ENCODE data around the gene C1RL. TPM values are rescaled to one million over a fixed set of nuclear protein-coding genes. Genes with fewer than 3 reads are reported as not detected.

C1RL gene
- total RNA-seq, 1 experiment from 2014 or later = 2.4 TPM

DNA sequence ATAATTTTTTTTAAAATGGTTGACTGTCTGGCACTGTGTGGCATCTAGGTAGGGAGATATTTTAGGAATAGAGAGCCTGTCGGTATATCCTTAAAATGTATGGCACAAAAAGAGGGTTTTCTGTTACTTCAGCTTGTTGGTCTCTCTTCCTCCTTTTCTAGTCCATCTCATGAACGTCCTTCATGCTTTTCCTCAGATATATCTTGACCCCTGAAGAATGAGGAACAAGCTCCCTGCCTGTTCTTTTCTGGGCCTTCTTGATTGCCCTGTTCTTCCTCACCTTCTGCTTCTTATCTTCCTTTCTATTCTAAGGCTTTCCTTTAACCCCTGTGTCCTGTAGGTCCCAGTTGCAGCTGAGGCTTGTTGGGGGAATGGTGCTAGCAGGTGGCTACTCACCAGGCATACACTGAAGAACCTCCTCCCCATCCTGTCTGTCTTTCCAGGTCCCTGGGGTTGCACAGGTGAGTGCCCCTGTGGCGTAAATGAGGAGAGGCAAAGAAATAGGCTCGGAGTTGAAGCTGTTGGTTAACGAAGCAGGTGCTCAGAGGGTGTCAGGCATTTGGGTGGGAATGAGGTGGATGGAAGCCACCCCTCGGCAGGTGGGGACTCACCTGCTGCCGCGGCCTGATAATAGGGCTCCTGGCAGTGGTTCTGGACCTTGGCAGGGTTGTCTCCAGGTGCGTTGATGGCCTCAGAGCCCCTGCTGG is 9.6 kb downstream of the C1RL start:
- no peak for DNase-seq (ENCODE audit: low spot score)
- no TSS peak for BruUV-seq (replicated peaks)
- H3K4me3 ChIP-seq (ENCODE audit: low read depth, low read length, poor library complexity, severe bottlenecking) = no peak overlapping the region
- TF ChIP-seq EZH2 (IDR thresholded peaks at IDR 0.05; ENCODE audit: borderline replicate concordance, low read depth, low read length, poor library complexity, severe bottlenecking) = no peak
- TF ChIP-seq, protein P1, sequence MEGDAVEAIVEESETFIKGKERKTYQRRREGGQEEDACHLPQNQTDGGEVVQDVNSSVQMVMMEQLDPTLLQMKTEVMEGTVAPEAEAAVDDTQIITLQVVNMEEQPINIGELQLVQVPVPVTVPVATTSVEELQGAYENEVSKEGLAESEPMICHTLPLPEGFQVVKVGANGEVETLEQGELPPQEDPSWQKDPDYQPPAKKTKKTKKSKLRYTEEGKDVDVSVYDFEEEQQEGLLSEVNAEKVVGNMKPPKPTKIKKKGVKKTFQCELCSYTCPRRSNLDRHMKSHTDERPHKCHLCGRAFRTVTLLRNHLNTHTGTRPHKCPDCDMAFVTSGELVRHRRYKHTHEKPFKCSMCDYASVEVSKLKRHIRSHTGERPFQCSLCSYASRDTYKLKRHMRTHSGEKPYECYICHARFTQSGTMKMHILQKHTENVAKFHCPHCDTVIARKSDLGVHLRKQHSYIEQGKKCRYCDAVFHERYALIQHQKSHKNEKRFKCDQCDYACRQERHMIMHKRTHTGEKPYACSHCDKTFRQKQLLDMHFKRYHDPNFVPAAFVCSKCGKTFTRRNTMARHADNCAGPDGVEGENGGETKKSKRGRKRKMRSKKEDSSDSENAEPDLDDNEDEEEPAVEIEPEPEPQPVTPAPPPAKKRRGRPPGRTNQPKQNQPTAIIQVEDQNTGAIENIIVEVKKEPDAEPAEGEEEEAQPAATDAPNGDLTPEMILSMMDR (conservative IDR thresholded peaks at IDR 0.05; ENCODE audit: low read depth, low read length) = no peak
- intact Hi-C loops (cut with micrococcal nuclease; ENCODE audit: unreplicated experiment) = no loop called here
- ChIA-PET CTCF (no interaction called here), POLR2A (ENCODE audit: low non-redundant PET) (no interaction called here)
- H3K27me3 ChIP-seq (replicated peaks; ENCODE audit: insufficient read depth, low read depth, low read length, poor library complexity) = no peaks in the 10 kb centered on the region
- no peaks in the 10 kb centered on the region for H3K4me1 ChIP-seq (ENCODE audit: insufficient read depth, low read length, poor library complexity, severe bottlenecking)
- H3K9me3 ChIP-seq (ENCODE audit: low read depth, low read length, poor library complexity, severe bottlenecking) = no peaks in the 10 kb centered on the region
- no peak overlapping the region for H3K27ac ChIP-seq (ENCODE audit: low read depth, low read length, poor library complexity, severe bottlenecking)
- H3K36me3 ChIP-seq (ENCODE audit: insufficient read depth, low read length, poor library complexity, severe bottlenecking) = no peaks in the 10 kb centered on the region

DNA sequence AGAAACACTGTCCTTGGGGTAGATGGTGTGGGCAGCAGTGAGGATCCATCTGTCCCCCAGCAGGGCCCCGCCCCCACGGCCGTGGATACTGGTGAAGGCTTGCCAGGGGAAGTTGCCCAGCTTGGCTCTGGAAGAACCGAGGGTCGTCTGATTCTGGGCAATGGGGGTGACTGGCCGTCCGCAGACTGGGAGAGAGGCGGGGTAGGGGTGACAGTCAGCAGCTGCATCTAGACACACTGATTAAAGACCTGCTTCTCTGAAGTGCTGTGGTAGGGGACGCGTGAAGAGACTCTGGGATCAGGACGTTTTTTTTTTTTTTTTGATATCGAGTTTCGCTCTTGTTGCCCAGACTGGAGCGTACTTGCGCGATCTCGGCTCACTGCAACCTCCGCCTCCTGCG is 12.0 kb downstream of the C1RL start:
- intact Hi-C loops (cut with micrococcal nuclease; ENCODE audit: unreplicated experiment) = no loop called here
- CTCF ChIA-PET = no interaction called here
- no peak for TF ChIP-seq EZH2 (IDR thresholded peaks at IDR 0.05; ENCODE audit: borderline replicate concordance, low read depth, low read length, poor library complexity, severe bottlenecking)
- TF ChIP-seq, protein P1 (conservative IDR thresholded peaks at IDR 0.05; ENCODE audit: low read depth, low read length) = no peak
- DNase-seq (ENCODE audit: low spot score) = no peak
- H3K27ac ChIP-seq (ENCODE audit: low read depth, low read length, poor library complexity, severe bottlenecking) = no peak overlapping the region
- H3K4me3 ChIP-seq (ENCODE audit: low read depth, low read length, poor library complexity, severe bottlenecking) = no peak overlapping the region
- no peaks in the 10 kb centered on the region for H3K4me1 ChIP-seq (ENCODE audit: insufficient read depth, low read length, poor library complexity, severe bottlenecking)
- no peaks in the 10 kb centered on the region for H3K9me3 ChIP-seq (ENCODE audit: low read depth, low read length, poor library complexity, severe bottlenecking)
- no peaks in the 10 kb centered on the region for H3K27me3 ChIP-seq (replicated peaks; ENCODE audit: insufficient read depth, low read depth, low read length, poor library complexity)
- no peaks in the 10 kb centered on the region for H3K36me3 ChIP-seq (ENCODE audit: insufficient read depth, low read length, poor library complexity, severe bottlenecking)
- BruUV-seq (replicated peaks) = no TSS peak
- POLR2A ChIA-PET (ENCODE audit: low non-redundant PET) = no interaction called here

DNA sequence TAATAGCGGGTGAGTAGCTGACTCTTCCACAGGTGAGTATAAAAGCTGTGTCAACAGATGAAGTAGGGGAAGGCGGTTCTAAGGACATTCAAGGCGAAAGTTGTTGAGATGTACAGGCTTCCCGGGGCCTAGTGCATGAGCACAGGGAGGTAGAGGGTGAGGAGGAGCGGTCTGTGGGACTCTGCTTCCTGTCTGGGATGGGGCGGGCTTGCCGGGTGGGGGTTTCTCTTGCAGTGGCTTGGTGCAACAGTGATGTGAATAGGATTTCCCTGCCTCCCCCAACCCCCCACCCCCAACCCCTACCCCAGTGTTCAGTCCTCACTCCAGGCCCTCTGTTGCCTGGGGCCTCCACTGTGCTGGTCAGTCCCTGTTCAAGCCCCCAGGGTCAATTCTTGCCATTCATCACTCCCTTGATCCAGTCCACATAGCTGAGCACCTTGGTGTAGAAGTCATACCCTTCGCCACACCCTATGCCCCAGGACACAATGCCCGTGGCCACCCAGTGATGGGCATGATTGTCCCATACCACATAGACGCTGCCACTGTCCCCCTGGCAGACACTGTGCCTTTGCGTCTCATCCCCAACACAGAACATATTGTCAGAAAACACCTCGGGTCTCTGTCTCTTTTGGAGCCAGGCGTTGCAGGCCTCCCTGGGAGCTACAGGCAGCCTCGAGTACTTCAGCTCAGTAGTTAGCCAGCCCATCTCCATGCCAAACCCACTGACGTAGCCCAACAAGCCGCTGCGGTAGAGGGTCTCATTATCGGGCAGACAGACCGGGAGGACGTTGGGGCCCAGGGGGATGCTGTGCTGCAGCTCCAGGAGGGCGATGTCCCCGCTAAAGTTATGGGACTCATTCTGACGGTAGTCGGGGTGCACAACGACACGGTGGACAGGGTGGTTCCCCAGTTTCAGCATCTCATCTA is 12.7 kb downstream of the C1RL start:
- intact Hi-C loops (cut with micrococcal nuclease; ENCODE audit: unreplicated experiment) = no loop called here
- no peak for DNase-seq (ENCODE audit: low spot score)
- CTCF ChIA-PET = no interaction called here
- TF ChIP-seq EZH2 (IDR thresholded peaks at IDR 0.05; ENCODE audit: borderline replicate concordance, low read depth, low read length, poor library complexity, severe bottlenecking) = no peak
- TF ChIP-seq, protein P1 (conservative IDR thresholded peaks at IDR 0.05; ENCODE audit: low read depth, low read length) = no peak
- no peaks in the 10 kb centered on the region for H3K9me3 ChIP-seq (ENCODE audit: low read depth, low read length, poor library complexity, severe bottlenecking)
- POLR2A ChIA-PET (ENCODE audit: low non-redundant PET) = no interaction called here
- H3K27me3 ChIP-seq (replicated peaks; ENCODE audit: insufficient read depth, low read depth, low read length, poor library complexity) = no peaks in the 10 kb centered on the region
- no TSS peak for BruUV-seq (replicated peaks)
- no peaks in the 10 kb centered on the region for H3K4me1 ChIP-seq (ENCODE audit: insufficient read depth, low read length, poor library complexity, severe bottlenecking)
- H3K36me3 ChIP-seq (ENCODE audit: insufficient read depth, low read length, poor library complexity, severe bottlenecking) = no peaks in the 10 kb centered on the region
- no peak overlapping the region for H3K27ac ChIP-seq (ENCODE audit: low read depth, low read length, poor library complexity, severe bottlenecking)
- no peak overlapping the region for H3K4me3 ChIP-seq (ENCODE audit: low read depth, low read length, poor library complexity, severe bottlenecking)

Measured in A673 (cell line).